HEK293T (cell line): Measurements from ENCODE around the gene SCARB1.
"Not testable (repeated sequence)": the region's sequence is repeated elsewhere in the genome, so short reads cannot be mapped to it uniquely, and the experiment has no call there.

Experiments used
- HDGF ChIP-seq: fragments of 450-650 bp; IDR thresholded peaks from 2 replicates; pipeline ENCODE4 v1.6.1; 2017; ENCODE audit warnings: antibody characterized with exemption, borderline replicate concordance
- L3MBTL2 ChIP-seq: fragments of 450-650 bp; conservative IDR thresholded peaks from 2 replicates; pipeline ENCODE4 v1.6.1; 2016; ENCODE audit warnings: mild to moderate bottlenecking
- PKNOX1 ChIP-seq: fragments of 450-650 bp; IDR thresholded peaks from 2 replicates; pipeline ENCODE4 v1.6.1; 2016
- SP1 ChIP-seq: fragments of 450-650 bp; IDR thresholded peaks from 2 replicates; pipeline ENCODE4 v1.6.1; 2017

- TF ChIP-seq L3MBTL2, SP1, PKNOX1, HDGF: not testable (repeated sequence)
Observed at GRCh38 chr12:124900345-124900795, 36.7 kb upstream of the SCARB1 start.
